Muscle of arm (tissue), 12 donors: Measurements from ENCODE around the gene OGFOD2. TPM values are rescaled to one million over a fixed set of nuclear protein-coding genes. Genes with fewer than 3 reads are reported as not detected.

Experiments
- DNase-seq: peaks from one replicate; pipeline ENCODE4 v3.0.0-alpha.2; 2013
- polyA plus RNA-seq, 12 donors: library from polyadenylated mRNA; unstranded; fragments of 120-200 nt; gene quantifications; one replicate each; pipeline ENCODE4 v1.2.1, GENCODE V29; 2013; ENCODE audit not compliant: insufficient read length in 12 of 12

Gene OGFOD2
- polyA plus RNA-seq, 12 donors: 7.0 to 12.2 (median 8.6) TPM; not detected in 2

- DNase-seq: no peak
These were observed 975 bp downstream of the OGFOD2 start for GRCh38 chr12:122975790-122976647.

- DNase-seq: no peak
These were observed 1.6 kb downstream of the OGFOD2 start for GRCh38 chr12:122976648-122976975.

- no peak for DNase-seq
These were observed 2.1 kb downstream of the OGFOD2 start for GRCh38 chr12:122977153-122977552.

GRCh38 chr12:122977655-122978392 lies 2.8 kb downstream of the OGFOD2 start:
- no peak for DNase-seq

- DNase-seq: no peak
These were observed 3.5 kb downstream of the OGFOD2 start for GRCh38 chr12:122978507-122978955.

GRCh38 chr12:122979001-122979907 lies 4.2 kb downstream of the OGFOD2 start:
- no peak for DNase-seq

- no peak for DNase-seq
These were observed 4.8 kb downstream of the OGFOD2 start for GRCh38 chr12:122979908-122980182.

GRCh38 chr12:122980183-122981035 lies 5.4 kb downstream of the OGFOD2 start, which contains the start of gene ARL6IP4:
TSS of gene ARL6IP4 (plus strand) at chr12:122980681. CDS start at chr12:122981140, 459 bp downstream.
- no peak for DNase-seq

GRCh38 chr12:122981036-122981471 lies 6.0 kb downstream of the OGFOD2 start:
- no peak for DNase-seq

GRCh38 chr12:122981587-122982476 lies 6.8 kb downstream of the OGFOD2 start:
- no peak for DNase-seq

- DNase-seq: no peak
These were observed 7.4 kb downstream of the OGFOD2 start for GRCh38 chr12:122982477-122982815.

GRCh38 chr12:122982963-122983788 lies 8.1 kb downstream of the OGFOD2 start:
- no peak for DNase-seq

- DNase-seq: no peak
These were observed 8.9 kb downstream of the OGFOD2 start for GRCh38 chr12:122983789-122984515.

- no peak for DNase-seq
These were observed 9.7 kb downstream of the OGFOD2 start for GRCh38 chr12:122984612-122985337.

- DNase-seq: no peak
These were observed 10.6 kb downstream of the OGFOD2 start for GRCh38 chr12:122985338-122986257.

- no peak for DNase-seq
These were observed 11.3 kb downstream of the OGFOD2 start for GRCh38 chr12:122986258-122986871.
